SU-DHL-6 (cell line): ENCODE data around the gene NCKAP5.

ENCODE experiments used
- CTCF ChIP-seq: fragments of 200-600 bp; sonication (generic); IDR thresholded peaks from one replicate; pipeline ENCODE4 v1.5.1; 2017; ENCODE audit warnings: antibody characterized with exemption, mild to moderate bottlenecking, low read length, moderate library complexity; ENCODE audit not compliant: insufficient read depth, poor library complexity, severe bottlenecking
- EZH2phosphoT487 ChIP-seq: fragments of 200-600 bp; sonication (generic), shearing (Covaris generic); conservative IDR thresholded peaks from 2 replicates; pipeline ENCODE4 v1.6.1; 2018; ENCODE audit warnings: mild to moderate bottlenecking, antibody characterized with exemption, low read length, moderate library complexity, mixed read lengths

- TF ChIP-seq CTCF: no peak
- TF ChIP-seq EZH2phosphoT487: no peak
These were observed 204.4 kb downstream of the NCKAP5 start for GRCh38 chr2:133363884-133364283.
